Stromal cell of bone marrow (primary cell): ENCODE results near the gene CLIC4.
"Not testable (repeated sequence)": the region's sequence is repeated elsewhere in the genome, so short reads cannot be mapped to it uniquely, and the experiment has no call there.

Experiments
- DNase-seq: peaks from one replicate; pipeline ENCODE4 v3.0.0-alpha.2; 2012; ENCODE audit warnings: low read depth

CLIC4 gene

GRCh38 chr1:24744911-24745710 lies at the start of gene CLIC4:
CLIC4 (plus strand) TSS chr1:24745447; CDS start chr1:24745554, 107 bp downstream.
- peak; percentile 95 for DNase-seq

- DNase-seq, result no peak
Measured at GRCh38 chr1:24696041-24696755, 49.0 kb upstream of the CLIC4 start.

- no peak for DNase-seq
Measured at GRCh38 chr1:24696756-24697330, 48.4 kb upstream of the CLIC4 start.

GRCh38 chr1:24697453-24698001 lies 47.7 kb upstream of the CLIC4 start:
- DNase-seq, result not testable (repeated sequence)

- DNase-seq, result not testable (repeated sequence)
Measured at GRCh38 chr1:24698326-24698725, 46.9 kb upstream of the CLIC4 start.

GRCh38 chr1:24699628-24700027 lies 45.6 kb upstream of the CLIC4 start:
- DNase-seq, result no peak

GRCh38 chr1:24702511-24703293 lies 42.5 kb upstream of the CLIC4 start:
- DNase-seq, result no peak

- DNase-seq, result peak; percentile 44
Measured at GRCh38 chr1:24704411-24705259, 40.6 kb upstream of the CLIC4 start.

- DNase-seq, result peak; percentile 75
Measured at GRCh38 chr1:24705260-24706073, 39.8 kb upstream of the CLIC4 start.

GRCh38 chr1:24706074-24706389 lies 39.2 kb upstream of the CLIC4 start:
- not testable (repeated sequence) for DNase-seq

GRCh38 chr1:24707687-24708086 lies 37.6 kb upstream of the CLIC4 start:
- no peak for DNase-seq

GRCh38 chr1:24708938-24709337 lies 36.3 kb upstream of the CLIC4 start:
- DNase-seq, result no peak

- no peak for DNase-seq
Measured at GRCh38 chr1:24709791-24710441, 35.3 kb upstream of the CLIC4 start.

GRCh38 chr1:24711329-24711728 lies 33.9 kb upstream of the CLIC4 start:
- no peak for DNase-seq

- DNase-seq, result no peak
Measured at GRCh38 chr1:24713176-24713575, 32.1 kb upstream of the CLIC4 start.

GRCh38 chr1:24713736-24714135 lies 31.5 kb upstream of the CLIC4 start:
- no peak for DNase-seq

GRCh38 chr1:24714859-24715520 lies 30.3 kb upstream of the CLIC4 start:
- DNase-seq, result peak; percentile 54

- no peak for DNase-seq
Measured at GRCh38 chr1:24715658-24716057, 29.6 kb upstream of the CLIC4 start.
